NT2/D1 (cell line): ENCODE measurements around the gene SORT1.

ENCODE experiments used
- DNase-seq: peaks from one replicate; pipeline ENCODE4 v3.0.0-alpha.2; 2011; ENCODE audit warnings: low read depth, low spot score
- H3K27me3 ChIP-seq: 2 replicates; pipeline ENCODE4 v1.6.0; 2011; ENCODE audit warnings: mild to moderate bottlenecking; ENCODE audit not compliant: insufficient read length, insufficient read depth
- H3K36me3 ChIP-seq: 2 replicates; pipeline ENCODE4 v1.6.1; 2011; ENCODE audit warnings: mild to moderate bottlenecking, low read length, mixed read lengths; ENCODE audit not compliant: insufficient read depth, insufficient read length
- H3K4me1 ChIP-seq: 2 replicates; pipeline ENCODE4 v1.5.1; 2011; ENCODE audit not compliant: insufficient read depth, insufficient read length
- H3K4me3 ChIP-seq: 2 replicates; pipeline ENCODE4 v1.5.1; 2011; ENCODE audit warnings: low read depth; ENCODE audit not compliant: insufficient read length
- H3K9ac ChIP-seq: 2 replicates; pipeline ENCODE4 v1.6.0; 2011; ENCODE audit warnings: low read depth; ENCODE audit not compliant: insufficient read length
- H3K9me3 ChIP-seq: 2 replicates; pipeline ENCODE4 v1.5.1; 2011; ENCODE audit warnings: mild to moderate bottlenecking, low read length; ENCODE audit not compliant: insufficient read depth
- SUZ12 ChIP-seq: IDR thresholded peaks from 2 replicates; pipeline ENCODE4 v1.6.1; 2011; ENCODE audit not compliant: insufficient read length, insufficient read depth; ENCODE audit errors: extremely low read depth
- YY1 ChIP-seq: IDR thresholded peaks from 2 replicates; pipeline ENCODE4 v1.6.1; 2011; ENCODE audit not compliant: insufficient read length, insufficient read depth
- ZNF274 ChIP-seq: IDR thresholded peaks from 2 replicates; pipeline ENCODE4 v1.6.1; 2011; ENCODE audit warnings: mild to moderate bottlenecking, low read depth, low read length

The SORT1 gene

DNA sequence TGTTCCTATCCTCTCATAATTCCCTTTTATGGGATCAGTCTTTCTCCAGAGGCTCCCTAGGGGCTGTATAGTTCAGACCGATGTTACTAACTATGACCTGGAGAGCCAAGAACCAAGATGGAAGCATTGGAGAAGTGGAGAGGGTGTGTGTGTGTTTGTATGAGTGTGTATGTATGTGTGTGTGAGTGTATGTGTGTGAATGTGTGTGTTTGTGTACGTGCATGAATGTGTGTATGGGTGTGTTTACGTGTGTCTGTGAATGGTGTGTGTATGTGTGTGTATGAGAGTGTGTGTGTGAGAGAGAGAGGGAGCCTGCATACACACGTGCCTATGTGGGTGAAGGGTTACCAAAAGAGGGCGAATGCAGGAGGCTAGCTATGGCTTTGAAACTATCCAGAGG is 95.8 kb downstream of the SORT1 start:
- Histone ChIP-seq H3K9me3 (no peaks in the 10 kb centered on the region), H3K36me3 (no peaks in the 10 kb centered on the region), H3K9ac (no peak overlapping the region), H3K4me3 (no peak overlapping the region), H3K27me3 (no peaks in the 10 kb centered on the region), H3K4me1 (peaks cover 16% of the 10 kb centered on the region)
- TF ChIP-seq SUZ12, result no peak
- no peak for TF ChIP-seq ZNF274
- no peak for TF ChIP-seq YY1
- DNase-seq, result no peak

DNA sequence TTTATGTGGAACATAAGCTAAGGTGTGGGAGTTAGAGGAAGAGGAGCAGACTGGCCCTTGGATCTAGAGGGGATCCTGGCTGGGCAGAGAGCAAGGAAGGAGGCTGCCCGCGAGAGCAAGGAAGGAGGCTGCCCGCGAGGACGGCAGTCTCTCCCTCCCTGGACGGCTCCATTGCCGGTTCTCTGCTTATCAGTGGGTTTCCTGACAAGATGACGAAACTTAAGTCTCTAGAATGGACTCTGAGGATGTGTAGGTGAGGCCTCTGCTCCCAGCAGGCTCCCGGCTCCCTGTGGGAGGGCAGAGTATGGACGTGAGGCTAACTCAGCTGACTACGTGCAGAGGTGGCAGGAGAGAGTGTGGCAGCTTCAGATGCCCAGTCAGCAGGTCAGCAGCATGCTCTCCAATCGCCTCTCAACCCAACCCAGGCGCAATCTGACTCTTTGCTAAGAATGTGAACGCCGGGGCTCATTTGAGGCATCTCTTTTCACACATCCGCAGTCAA is 97.0 kb downstream of the SORT1 start:
- TF ChIP-seq SUZ12 (no peak), ZNF274 (no peak), YY1 (no peak)
- DNase-seq, result no peak

DNA sequence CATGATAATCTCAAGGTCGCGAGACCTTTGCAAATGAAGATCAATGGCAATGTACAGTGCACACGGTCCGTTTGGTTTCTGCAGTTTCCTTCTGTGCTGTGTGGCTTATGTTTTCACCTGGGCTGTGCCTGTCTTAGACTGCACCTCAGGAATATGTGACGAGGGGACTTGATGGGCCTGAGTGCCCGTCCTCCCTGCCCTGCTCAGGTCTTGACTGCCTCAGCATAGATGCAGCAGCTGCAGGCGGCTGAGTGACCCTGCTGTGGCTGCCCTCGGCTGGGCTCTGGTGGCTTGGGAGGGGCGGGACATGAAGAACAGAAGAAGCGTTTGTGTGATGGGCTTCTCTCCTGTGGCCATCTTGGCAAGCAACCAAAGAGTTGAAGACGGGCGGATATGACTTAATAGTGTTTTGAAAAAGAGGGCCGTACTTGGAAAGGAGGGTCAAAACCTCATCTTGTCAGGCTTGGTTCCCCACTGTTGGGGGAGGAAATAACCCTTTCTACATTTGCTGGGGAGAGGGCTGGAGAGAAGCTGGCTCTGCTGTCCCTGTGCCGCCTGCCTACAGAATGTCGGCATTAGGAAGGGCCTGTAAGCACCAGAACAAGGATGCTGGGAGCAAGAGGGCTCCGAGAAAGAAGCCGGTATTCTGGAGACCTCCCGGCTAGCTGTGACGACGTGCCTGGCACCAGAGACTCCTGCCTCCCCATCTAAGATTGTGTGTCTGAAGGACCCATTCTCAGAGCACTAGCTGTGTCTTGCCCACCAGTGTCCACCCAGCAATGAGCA is 98.0 kb downstream of the SORT1 start:
- no peaks in the 10 kb centered on the region for H3K36me3 ChIP-seq
- no peak for TF ChIP-seq ZNF274
- no peak for TF ChIP-seq YY1
- TF ChIP-seq SUZ12, result no peak
- H3K4me3 ChIP-seq, result no peak overlapping the region
- no peaks in the 10 kb centered on the region for H3K27me3 ChIP-seq
- no peak for DNase-seq
- H3K4me1 ChIP-seq, result peaks cover 4% of the 10 kb centered on the region
- no peak overlapping the region for H3K9ac ChIP-seq
- no peaks in the 10 kb centered on the region for H3K9me3 ChIP-seq

More for the DNA sequence above, 97.0 kb downstream of the SORT1 start:
- Histone ChIP-seq H3K27me3 (no peaks in the 10 kb centered on the region), H3K4me3 (no peak overlapping the region), H3K4me1 (peaks cover 10% of the 10 kb centered on the region), H3K9me3 (no peaks in the 10 kb centered on the region), H3K36me3 (no peaks in the 10 kb centered on the region), H3K9ac (no peak overlapping the region)

DNA sequence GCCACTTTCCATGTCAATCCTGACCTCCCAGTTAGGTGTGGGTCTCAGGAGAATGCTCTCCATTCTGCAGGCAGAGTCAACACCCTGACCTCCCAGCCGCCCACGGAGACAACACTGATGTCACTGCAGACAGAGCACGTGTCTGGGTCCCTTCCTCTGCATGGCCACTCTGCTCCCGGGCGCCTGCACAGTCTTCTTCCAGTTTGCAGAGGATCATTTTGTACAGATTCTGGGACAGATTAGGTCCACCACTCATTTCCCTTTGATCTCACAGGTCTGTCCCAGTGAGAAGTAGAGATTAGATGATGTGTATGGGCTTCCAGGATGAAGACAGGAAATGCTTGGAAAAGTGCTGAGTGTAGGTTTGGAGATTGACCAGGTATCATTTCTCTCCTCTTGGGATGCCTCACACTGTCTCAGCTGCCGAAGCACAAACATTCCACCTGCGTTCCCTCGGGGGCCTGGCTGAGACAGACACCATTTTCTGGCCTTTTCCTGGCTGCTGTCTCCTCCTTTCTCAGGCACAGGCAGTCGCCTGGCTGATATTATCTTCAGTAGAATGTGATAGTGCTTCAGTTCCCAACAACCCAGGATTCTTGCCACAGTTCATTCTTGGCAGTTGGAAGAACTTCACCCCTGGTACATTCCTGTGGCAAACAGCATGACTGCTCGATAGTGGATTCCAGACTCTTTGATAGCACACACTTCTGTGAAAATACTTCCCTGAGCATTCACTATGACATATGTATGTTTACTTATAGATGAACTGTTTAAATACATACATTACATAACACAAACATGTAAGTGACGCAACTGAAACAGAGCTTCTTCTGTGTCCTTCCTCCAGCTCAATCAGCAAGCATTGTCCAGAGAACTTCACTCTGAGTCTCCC is 98.8 kb downstream of the SORT1 start:
- peaks cover 4% of the 10 kb centered on the region for H3K4me1 ChIP-seq
- no peaks in the 10 kb centered on the region for H3K27me3 ChIP-seq
- no peak for DNase-seq
- no peaks in the 10 kb centered on the region for H3K36me3 ChIP-seq
- no peak overlapping the region for H3K9ac ChIP-seq
- H3K4me3 ChIP-seq, result no peak overlapping the region
- no peak for TF ChIP-seq SUZ12
- TF ChIP-seq ZNF274, result no peak
- TF ChIP-seq YY1, result no peak
- no peaks in the 10 kb centered on the region for H3K9me3 ChIP-seq

DNA sequence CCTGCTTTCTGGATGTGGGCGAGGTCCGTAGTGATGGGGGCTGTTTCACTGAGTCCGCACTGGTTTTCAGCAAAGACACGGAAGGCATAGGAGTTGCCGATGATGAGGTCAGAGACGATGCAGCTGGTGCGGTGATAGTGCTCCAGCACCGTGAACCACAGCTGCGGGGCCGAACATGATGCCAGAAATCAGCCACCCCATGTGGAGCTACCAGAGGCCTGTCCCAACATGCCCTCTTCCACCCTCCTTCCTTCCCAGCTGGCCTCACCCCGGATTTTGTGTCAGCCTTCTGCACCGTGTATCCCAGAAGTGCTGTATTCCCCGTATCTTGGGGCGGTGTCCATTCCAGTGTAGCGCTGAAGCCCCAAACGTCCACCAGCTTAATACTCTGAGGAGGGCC is 100.9 kb downstream of the SORT1 start:
- Histone ChIP-seq H3K9me3 (no peaks in the 10 kb centered on the region), H3K9ac (no peak overlapping the region), H3K4me1 (peaks cover 4% of the 10 kb centered on the region), H3K27me3 (no peaks in the 10 kb centered on the region), H3K36me3 (no peaks in the 10 kb centered on the region), H3K4me3 (no peak overlapping the region)
- no peak for DNase-seq
- TF ChIP-seq ZNF274 (no peak), SUZ12 (no peak), YY1 (no peak)

DNA sequence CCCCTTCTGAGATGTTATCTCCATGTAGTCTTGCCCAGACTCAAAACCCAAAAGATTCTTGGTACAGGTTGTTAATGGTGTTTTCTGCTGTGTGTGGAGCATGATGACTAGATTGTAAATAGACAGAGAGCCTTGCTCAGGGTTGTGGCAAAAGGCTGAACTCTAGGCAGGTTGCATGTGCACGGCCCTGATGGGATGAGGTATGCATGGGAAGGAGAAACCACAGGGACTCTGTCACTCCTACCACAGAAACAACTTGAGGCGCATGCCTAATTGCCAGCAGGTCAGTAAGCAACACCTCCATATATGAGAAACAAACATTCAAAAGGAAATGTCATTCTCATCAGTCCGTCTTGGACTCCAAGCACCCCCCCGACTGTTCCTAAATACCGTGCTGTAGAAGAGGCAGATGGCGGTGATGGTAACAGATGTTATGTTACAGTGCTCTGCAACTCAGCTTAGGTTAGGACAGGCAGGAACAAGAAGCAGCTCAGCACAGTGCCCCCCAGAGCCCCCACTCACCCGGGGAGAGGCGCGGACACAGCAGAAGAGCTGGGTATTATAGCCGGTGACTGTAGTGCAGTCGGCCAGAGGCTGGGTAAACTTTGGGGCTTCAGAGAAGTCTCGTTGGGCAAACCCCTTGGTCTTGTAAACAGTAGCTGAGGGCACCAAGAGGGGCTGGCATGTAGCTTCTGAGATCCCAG is 101.9 kb downstream of the SORT1 start:
- no peak overlapping the region for H3K9ac ChIP-seq
- TF ChIP-seq YY1 (no peak), SUZ12 (no peak), ZNF274 (no peak)
- H3K9me3 ChIP-seq, result no peaks in the 10 kb centered on the region
- no peak overlapping the region for H3K4me3 ChIP-seq
- H3K27me3 ChIP-seq, result no peaks in the 10 kb centered on the region
- peaks cover 4% of the 10 kb centered on the region for H3K4me1 ChIP-seq
- H3K36me3 ChIP-seq, result no peaks in the 10 kb centered on the region
- DNase-seq, result no peak
